Measurements from ENCODE around the gene ORAI2.
"Not testable (repeated sequence)": the region's sequence is repeated elsewhere in the genome, so short reads cannot be mapped to it uniquely, and the experiment has no call there.

DNA sequence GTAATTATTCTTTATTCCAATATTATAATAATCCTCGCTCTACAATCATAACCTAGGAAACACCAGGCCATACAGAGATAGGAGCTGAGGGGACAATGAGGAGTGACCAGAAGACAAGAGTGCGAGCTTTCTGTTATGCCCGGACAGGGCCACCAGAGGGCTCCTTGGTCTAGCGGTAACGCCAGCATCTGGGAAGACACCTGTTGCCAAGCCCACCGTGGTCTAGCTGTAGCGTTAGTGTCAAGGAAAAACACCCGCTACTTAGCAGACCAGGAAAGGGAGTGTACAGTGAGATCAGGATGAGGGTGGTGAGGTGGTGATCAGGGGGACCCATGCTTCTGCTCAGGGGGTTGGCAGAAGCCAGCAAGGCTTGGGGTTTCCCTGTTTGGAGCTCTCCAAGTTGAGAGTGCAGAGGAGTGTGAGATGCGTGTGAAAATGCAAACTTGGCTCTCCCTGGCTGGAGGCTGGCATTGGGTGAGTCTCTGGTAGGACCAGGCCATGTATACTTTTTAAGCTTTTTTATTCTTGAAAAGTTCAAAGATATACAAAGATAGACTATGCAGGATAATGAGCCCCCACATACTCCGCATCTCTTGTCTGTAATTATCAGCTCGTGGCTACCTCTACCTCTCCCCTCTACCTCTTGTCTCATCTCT, 46.7 kb downstream of the ORAI2 start:
- TF ChIP-seq, protein P1, sequence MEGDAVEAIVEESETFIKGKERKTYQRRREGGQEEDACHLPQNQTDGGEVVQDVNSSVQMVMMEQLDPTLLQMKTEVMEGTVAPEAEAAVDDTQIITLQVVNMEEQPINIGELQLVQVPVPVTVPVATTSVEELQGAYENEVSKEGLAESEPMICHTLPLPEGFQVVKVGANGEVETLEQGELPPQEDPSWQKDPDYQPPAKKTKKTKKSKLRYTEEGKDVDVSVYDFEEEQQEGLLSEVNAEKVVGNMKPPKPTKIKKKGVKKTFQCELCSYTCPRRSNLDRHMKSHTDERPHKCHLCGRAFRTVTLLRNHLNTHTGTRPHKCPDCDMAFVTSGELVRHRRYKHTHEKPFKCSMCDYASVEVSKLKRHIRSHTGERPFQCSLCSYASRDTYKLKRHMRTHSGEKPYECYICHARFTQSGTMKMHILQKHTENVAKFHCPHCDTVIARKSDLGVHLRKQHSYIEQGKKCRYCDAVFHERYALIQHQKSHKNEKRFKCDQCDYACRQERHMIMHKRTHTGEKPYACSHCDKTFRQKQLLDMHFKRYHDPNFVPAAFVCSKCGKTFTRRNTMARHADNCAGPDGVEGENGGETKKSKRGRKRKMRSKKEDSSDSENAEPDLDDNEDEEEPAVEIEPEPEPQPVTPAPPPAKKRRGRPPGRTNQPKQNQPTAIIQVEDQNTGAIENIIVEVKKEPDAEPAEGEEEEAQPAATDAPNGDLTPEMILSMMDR (IDR thresholded peaks at IDR 0.05) = peak; percentile 13 to 51 (median 35)
- TF ChIP-seq POLR2A (IDR thresholded peaks at IDR 0.05) = not testable (repeated sequence)

Data from esophagus squamous epithelium (tissue), 4 donors.